GM12892 (cell line): ENCODE results near the gene GPSM1.

Experiments used
- DNase-seq: peaks from one replicate; pipeline ENCODE4 v3.0.0; 2011; ENCODE audit not compliant: insufficient read length
- FAIRE-seq: peaks from 2 replicates; lab custom pipeline; 2011; peaks lifted over from hg19 to GRCh38; lab: Jason Lieb, UNC
- POLR2A ChIP-seq: IDR thresholded peaks from 2 replicates; pipeline ENCODE4 v1.6.1; 2011; ENCODE audit warnings: low read depth, low read length, control low read depth
- POLR2AphosphoS5 ChIP-seq: IDR thresholded peaks from 2 replicates; pipeline ENCODE4 v1.6.1; 2011; ENCODE audit warnings: low read depth, low read length, control low read depth
- TAF1 ChIP-seq: IDR thresholded peaks from 2 replicates; pipeline ENCODE4 v1.6.1; 2011; ENCODE audit warnings: low read depth, mild to moderate bottlenecking, control low read depth, low read length, borderline replicate concordance

The GPSM1 gene

GRCh38 chr9:136300866-136301265, 26.5 kb upstream of the GPSM1 start:
- TF ChIP-seq TAF1 = no peak
- DNase-seq = no peak
- no peak for FAIRE-seq

- TF ChIP-seq TAF1 = no peak
- TF ChIP-seq POLR2AphosphoS5 = no peak
- TF ChIP-seq POLR2A = no peak
- FAIRE-seq = no peak
These were observed 24.8 kb upstream of the GPSM1 start for GRCh38 chr9:136302527-136302926.

GRCh38 chr9:136303066-136303824, 24.1 kb upstream of the GPSM1 start:
- FAIRE-seq = no peak
- DNase-seq = no peak
- TF ChIP-seq POLR2AphosphoS5 (no peak), POLR2A (no peak), TAF1 (no peak)

More at GRCh38 chr9:136302527-136302926, 24.8 kb upstream of the GPSM1 start:
- DNase-seq = no peak

GRCh38 chr9:136303825-136304416, 23.4 kb upstream of the GPSM1 start, which contains the start of gene CCDC187:
CCDC187 (minus strand) TSS chr9:136304094; CDS start chr9:136303830, 264 bp downstream.
- FAIRE-seq = no peak
- TF ChIP-seq POLR2A (no peak), POLR2AphosphoS5 (no peak), TAF1 (no peak)
- DNase-seq = no peak

GRCh38 chr9:136304456-136304855, 22.9 kb upstream of the GPSM1 start:
- DNase-seq (no peak), FAIRE-seq (no peak)
- TF ChIP-seq POLR2A (no peak), POLR2AphosphoS5 (no peak), TAF1 (no peak)

GRCh38 chr9:136304981-136305380, 22.4 kb upstream of the GPSM1 start:
- DNase-seq (no peak), FAIRE-seq (no peak)
- TF ChIP-seq POLR2AphosphoS5 = no peak
- TF ChIP-seq POLR2A = no peak
- TF ChIP-seq TAF1 = no peak

GRCh38 chr9:136305804-136306203, 21.5 kb upstream of the GPSM1 start:
- FAIRE-seq (no peak), DNase-seq (no peak)
- TF ChIP-seq POLR2AphosphoS5 = no peak
- TF ChIP-seq TAF1 = no peak
- no peak for TF ChIP-seq POLR2A

GRCh38 chr9:136306211-136307208, 20.8 kb upstream of the GPSM1 start:
- FAIRE-seq (no peak), DNase-seq (no peak)
- TF ChIP-seq TAF1 (no peak), POLR2A (no peak), POLR2AphosphoS5 (no peak)

- TF ChIP-seq POLR2AphosphoS5 (no peak), POLR2A (no peak), TAF1 (no peak)
- DNase-seq (no peak), FAIRE-seq (no peak)
These were observed 20.1 kb upstream of the GPSM1 start for GRCh38 chr9:136307215-136307750.

GRCh38 chr9:136308006-136308701, 19.2 kb upstream of the GPSM1 start:
- FAIRE-seq = no peak
- DNase-seq = no peak
- TF ChIP-seq POLR2AphosphoS5 (no peak), POLR2A (no peak), TAF1 (no peak)

- TF ChIP-seq TAF1 = no peak
- TF ChIP-seq POLR2A = no peak
- TF ChIP-seq POLR2AphosphoS5 = no peak
- no peak for FAIRE-seq
- no peak for DNase-seq
These were observed 18.7 kb upstream of the GPSM1 start for GRCh38 chr9:136308702-136309053.
